Measurements from ENCODE around the gene DNAJA2. TPM values are rescaled to one million over a fixed set of nuclear protein-coding genes. Genes with fewer than 3 reads are reported as not detected.

DNAJA2 gene
- total and polyA plus RNA-seq, 2 of the 4 experiments (the other 2 are of a cell fraction), result 18.6 to 53.9 TPM

DNA sequence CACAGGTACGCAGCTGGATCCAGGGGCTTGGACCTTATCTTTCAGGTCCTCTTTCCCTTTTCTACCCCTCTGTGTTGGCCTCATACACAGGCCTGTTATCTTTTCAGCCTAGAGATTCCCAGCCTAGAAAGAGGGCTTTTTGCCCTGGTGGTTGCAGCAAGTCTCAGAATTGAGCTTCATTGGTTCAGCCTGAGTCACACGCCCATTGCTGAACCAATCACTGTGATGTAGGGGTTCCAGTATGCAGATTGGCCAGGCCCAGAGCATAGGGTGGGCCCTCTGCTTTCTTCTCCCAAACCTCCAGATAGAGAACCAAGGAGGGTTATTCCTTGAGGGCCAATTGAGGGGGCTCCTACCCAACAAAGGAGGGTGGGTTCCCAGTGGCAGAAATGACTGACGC lies 56.5 kb downstream of the DNAJA2 start:
- intact Hi-C loops (cut with micrococcal nuclease) (no loop called here), dilution Hi-C loops (cut with HindIII; ENCODE audit: low sequenced_read_pairs, unreplicated experiment) (no loop called here), in situ Hi-C loops (cut with MboI; ENCODE audit: low sequenced_read_pairs) (no loop called here)
- ChIA-PET CTCF (interaction anchor here (1.1 kb wide), 1 partner anchor 63 kb away, joined by 3 read pairs; no protein-coding TSS in a partner anchor), POLR2A (ENCODE audit: unreplicated experiment) (no interaction called here)
- H2BK120ac ChIP-seq (ENCODE audit: low read depth, low read length), result no peak overlapping the region
- no peak overlapping the region for H3K23ac ChIP-seq (ENCODE audit: low read depth, low read length)
- H3K4me3 ChIP-seq (ENCODE audit: insufficient read depth, low read depth, low read length), result no peak overlapping the region
- no peak overlapping the region for H4K8ac ChIP-seq (ENCODE audit: low read depth in 2 of 2, low read length in 2 of 2)
- H2AK5ac ChIP-seq (ENCODE audit: low read depth, low read length), result no peak overlapping the region
- peak; percentile 15 for DNase-seq
- H3K4me1 ChIP-seq (ENCODE audit: control insufficient read depth, insufficient read depth, low read length), result no peaks in the 10 kb centered on the region
- no peak overlapping the region for H3K27ac ChIP-seq (ENCODE audit: insufficient read depth, low read length)
- no peak overlapping the region for H3K9ac ChIP-seq (ENCODE audit: low read depth, low read length)
- no peak overlapping the region for H2AFZ ChIP-seq (replicated peaks; ENCODE audit: low read length, poor library complexity)
- peaks cover 11% of the 10 kb centered on the region for H3K9me1 ChIP-seq (ENCODE audit: insufficient read depth, low read length)
- H4K20me1 ChIP-seq (ENCODE audit: insufficient read depth, low read length), result peaks cover 5% of the 10 kb centered on the region; the same call in 1 of the 2 replicates
- no peak overlapping the region for H3K18ac ChIP-seq (ENCODE audit: low read depth, low read length)
- H4K5ac ChIP-seq (ENCODE audit: low read depth, low read length), result no peak overlapping the region
- H2BK15ac ChIP-seq (ENCODE audit: low read depth, low read length), result no peak overlapping the region
- H2BK20ac ChIP-seq (ENCODE audit: low read depth, low read length), result no peak overlapping the region
- H2BK5ac ChIP-seq (ENCODE audit: low read depth, low read length, poor library complexity, severe bottlenecking), result no peak overlapping the region
- H3K4me2 ChIP-seq (ENCODE audit: low read depth, low read length), result no peak overlapping the region
- TF ChIP-seq, protein P1, sequence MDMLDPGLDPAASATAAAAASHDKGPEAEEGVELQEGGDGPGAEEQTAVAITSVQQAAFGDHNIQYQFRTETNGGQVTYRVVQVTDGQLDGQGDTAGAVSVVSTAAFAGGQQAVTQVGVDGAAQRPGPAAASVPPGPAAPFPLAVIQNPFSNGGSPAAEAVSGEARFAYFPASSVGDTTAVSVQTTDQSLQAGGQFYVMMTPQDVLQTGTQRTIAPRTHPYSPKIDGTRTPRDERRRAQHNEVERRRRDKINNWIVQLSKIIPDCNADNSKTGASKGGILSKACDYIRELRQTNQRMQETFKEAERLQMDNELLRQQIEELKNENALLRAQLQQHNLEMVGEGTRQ (IDR thresholded peaks at IDR 0.05; ENCODE audit: low read depth, low read length), result peak; percentile 80
- no peak for TF ChIP-seq MAZ (IDR thresholded peaks at IDR 0.05; ENCODE audit: borderline replicate concordance, low read depth, low read length)
- H3K4ac ChIP-seq (ENCODE audit: low read depth, low read length), result no peak overlapping the region
- no peak overlapping the region for H2AK9ac ChIP-seq (replicated peaks; ENCODE audit: low read depth, low read length, poor library complexity)
- no peaks in the 10 kb centered on the region for H3K27me3 ChIP-seq (ENCODE audit: control insufficient read depth, insufficient read depth, low read length)
- H3K79me1 ChIP-seq (ENCODE audit: low read depth in 1 of 2, low read length in 2 of 2), result peaks cover 0 to 13% of the 10 kb centered on the region in 2 experiments; a peak in 3 of 4 replicates
- no peaks in the 10 kb centered on the region for H3K9me3 ChIP-seq (ENCODE audit: control insufficient read depth, insufficient read depth, low read length)
- 100% methylated on average over 1 of the region's 3 CpGs; no CpG with 5 or more reads in 1 of the 2 experiments for WGBS, 2 experiments (ENCODE audit: extremely low coverage in 2 of 2, insufficient read length in 1 of 2)
- H3K56ac ChIP-seq (ENCODE audit: extremely low read depth, insufficient read depth, low read length), result no peak overlapping the region
- H3K36me3 ChIP-seq (ENCODE audit: control insufficient read depth, insufficient read depth, low read length), result peaks cover 69% of the 10 kb centered on the region
- H3K14ac ChIP-seq (replicated peaks; ENCODE audit: low read depth, low read length), result no peak overlapping the region
- ATAC-seq (ENCODE audit: low read depth), result peak; percentile 44
- H4K91ac ChIP-seq (ENCODE audit: insufficient read depth, low read depth, low read length), result no peak overlapping the region
- no TSS peak for BruUV-seq (replicated peaks)
